ENCODE data around the gene FAM168A.
"Not testable (repeated sequence)": the region's sequence is repeated elsewhere in the genome, so short reads cannot be mapped to it uniquely, and the experiment has no call there.

Gene FAM168A

DNA sequence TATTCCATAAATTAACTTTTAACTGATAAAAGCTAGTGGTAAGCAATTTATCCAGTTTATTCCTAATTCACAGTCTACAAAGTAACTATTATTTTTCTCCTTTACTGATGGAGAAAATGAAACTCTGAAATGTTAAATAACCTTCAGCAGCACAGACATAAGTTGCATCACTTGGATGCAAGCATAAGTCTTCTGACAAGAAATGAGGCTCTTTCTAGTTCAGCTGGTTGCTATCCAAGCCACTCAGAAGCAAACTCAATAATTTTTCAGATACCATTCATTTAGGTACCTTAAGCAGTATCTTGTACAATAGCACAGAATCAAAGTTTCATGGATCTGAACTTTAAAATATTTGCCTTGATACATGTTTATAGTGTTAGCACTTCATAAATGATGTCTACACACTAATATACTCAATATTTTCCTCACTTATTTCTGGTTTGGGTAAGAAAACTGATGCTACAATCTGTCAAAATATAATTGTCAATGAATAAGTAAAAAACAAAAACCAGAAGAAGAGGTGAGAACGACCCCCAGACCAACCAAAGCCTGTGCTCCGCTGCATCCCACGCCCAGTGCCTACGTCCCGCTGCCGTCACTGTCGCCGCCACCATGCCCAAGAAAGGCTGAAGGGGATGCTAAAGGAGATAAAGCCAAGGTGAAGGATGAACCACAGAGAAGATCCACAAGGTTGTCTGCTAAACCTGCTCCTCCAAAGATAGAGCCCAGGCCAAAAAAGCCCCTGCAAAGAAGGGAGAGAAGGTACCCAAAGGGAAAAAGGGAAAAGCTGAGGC, 18.1 kb downstream of the FAM168A start:
- Histone ChIP-seq H3K27me3 (ENCODE audit: insufficient read depth, low read depth, severe bottlenecking) (no peaks in the 10 kb centered on the region), H3K27ac (no peak overlapping the region), H3K9me3 (ENCODE audit: severe bottlenecking) (no peaks in the 10 kb centered on the region), H3K4me3 (ENCODE audit: low read depth, low read length) (no peak overlapping the region), H3K36me3 (peaks cover 26% of the 10 kb centered on the region)
- DNase-seq = no peak
- TF ChIP-seq, protein P1, sequence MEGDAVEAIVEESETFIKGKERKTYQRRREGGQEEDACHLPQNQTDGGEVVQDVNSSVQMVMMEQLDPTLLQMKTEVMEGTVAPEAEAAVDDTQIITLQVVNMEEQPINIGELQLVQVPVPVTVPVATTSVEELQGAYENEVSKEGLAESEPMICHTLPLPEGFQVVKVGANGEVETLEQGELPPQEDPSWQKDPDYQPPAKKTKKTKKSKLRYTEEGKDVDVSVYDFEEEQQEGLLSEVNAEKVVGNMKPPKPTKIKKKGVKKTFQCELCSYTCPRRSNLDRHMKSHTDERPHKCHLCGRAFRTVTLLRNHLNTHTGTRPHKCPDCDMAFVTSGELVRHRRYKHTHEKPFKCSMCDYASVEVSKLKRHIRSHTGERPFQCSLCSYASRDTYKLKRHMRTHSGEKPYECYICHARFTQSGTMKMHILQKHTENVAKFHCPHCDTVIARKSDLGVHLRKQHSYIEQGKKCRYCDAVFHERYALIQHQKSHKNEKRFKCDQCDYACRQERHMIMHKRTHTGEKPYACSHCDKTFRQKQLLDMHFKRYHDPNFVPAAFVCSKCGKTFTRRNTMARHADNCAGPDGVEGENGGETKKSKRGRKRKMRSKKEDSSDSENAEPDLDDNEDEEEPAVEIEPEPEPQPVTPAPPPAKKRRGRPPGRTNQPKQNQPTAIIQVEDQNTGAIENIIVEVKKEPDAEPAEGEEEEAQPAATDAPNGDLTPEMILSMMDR (IDR thresholded peaks at IDR 0.05; ENCODE audit: low read depth, low read length) = no peak

DNA sequence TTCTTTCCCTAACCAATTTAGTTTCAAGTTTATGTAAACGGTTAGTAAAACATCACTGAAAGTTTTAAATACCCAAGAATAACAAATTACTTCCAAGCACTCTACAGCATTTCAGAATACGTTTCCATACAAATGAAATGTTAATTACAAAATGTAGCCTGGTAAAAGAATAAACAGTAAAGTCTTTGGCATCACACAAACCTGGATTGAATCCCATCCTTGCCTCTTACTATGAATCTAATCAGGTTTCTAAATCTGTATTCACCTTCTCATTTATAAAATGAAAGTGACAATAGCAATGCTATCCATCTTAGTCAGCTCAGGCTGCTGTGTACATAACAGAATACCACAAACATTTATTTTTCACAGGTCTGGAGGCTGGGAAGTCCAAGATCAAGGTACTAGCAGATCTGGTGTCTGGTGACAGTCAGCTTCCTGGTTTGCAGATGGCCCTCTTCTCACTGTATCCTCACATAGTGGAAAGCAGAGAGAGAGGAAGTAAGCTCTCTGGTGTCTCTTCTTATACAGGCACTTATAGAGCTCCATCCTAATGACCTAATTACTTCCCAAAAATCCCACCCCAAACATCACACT, 19.2 kb downstream of the FAM168A start:
- no peaks in the 10 kb centered on the region for H3K27me3 ChIP-seq (ENCODE audit: insufficient read depth, low read depth, severe bottlenecking)
- no peak overlapping the region for H3K27ac ChIP-seq
- peaks cover 27% of the 10 kb centered on the region for H3K36me3 ChIP-seq
- DNase-seq = no peak
- no peak overlapping the region for H3K4me3 ChIP-seq (ENCODE audit: low read depth, low read length)
- no peaks in the 10 kb centered on the region for H3K9me3 ChIP-seq (ENCODE audit: severe bottlenecking)
- TF ChIP-seq, protein P1 (IDR thresholded peaks at IDR 0.05; ENCODE audit: low read depth, low read length) = no peak

DNA sequence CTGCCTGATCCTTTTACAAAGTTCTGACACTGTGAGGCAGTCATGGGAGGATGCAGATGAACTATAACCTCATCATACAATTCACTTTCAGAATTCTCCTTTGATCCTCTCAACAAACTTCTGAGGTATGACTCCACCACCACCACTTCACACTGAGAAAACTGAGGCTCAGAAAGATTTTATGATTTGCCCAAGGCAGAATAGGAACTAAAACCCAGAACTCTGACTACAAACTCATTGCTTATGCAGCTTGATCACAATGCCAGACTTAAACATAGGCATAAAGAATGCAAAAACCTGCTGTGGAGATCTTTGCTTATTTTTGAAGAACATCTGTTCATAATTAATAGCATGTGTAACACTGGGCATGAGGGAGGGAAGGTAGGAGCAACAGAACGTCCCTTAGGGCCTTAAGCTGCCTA, 20.4 kb downstream of the FAM168A start:
- no peak overlapping the region for H3K27ac ChIP-seq
- DNase-seq = no peak

DNA sequence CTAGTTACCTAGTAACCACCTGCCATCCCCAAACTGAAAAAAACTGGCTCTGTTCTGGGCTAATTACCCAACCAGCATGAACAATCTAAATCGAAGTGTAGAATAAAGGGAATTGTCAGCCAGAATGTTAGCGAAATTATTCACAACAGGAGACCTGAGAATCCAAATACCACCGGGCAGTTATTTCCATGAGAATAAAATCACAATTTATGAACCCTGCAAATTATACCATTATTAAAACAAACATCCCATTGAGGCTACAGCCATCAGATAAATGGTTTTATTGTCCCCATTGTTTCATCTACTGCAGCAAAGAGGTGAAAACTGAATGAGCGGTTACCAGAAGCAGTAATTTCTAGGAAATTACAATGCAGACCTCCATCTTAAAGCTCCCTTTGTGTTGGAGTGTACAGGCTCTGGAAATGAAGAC, 21.7 kb downstream of the FAM168A start:
- TF ChIP-seq, protein P1 (IDR thresholded peaks at IDR 0.05; ENCODE audit: low read depth, low read length) = no peak
- no peak for DNase-seq
- Histone ChIP-seq H3K9me3 (ENCODE audit: severe bottlenecking) (no peaks in the 10 kb centered on the region), H3K4me3 (ENCODE audit: low read depth, low read length) (no peak overlapping the region), H3K27me3 (ENCODE audit: insufficient read depth, low read depth, severe bottlenecking) (no peaks in the 10 kb centered on the region), H3K36me3 (peaks cover 19% of the 10 kb centered on the region), H3K27ac (no peak overlapping the region)

More for the DNA sequence above, 20.4 kb downstream of the FAM168A start:
- TF ChIP-seq, protein P1 (IDR thresholded peaks at IDR 0.05; ENCODE audit: low read depth, low read length) = no peak
- no peaks in the 10 kb centered on the region for H3K9me3 ChIP-seq (ENCODE audit: severe bottlenecking)
- H3K36me3 ChIP-seq = peaks cover 19% of the 10 kb centered on the region
- no peaks in the 10 kb centered on the region for H3K27me3 ChIP-seq (ENCODE audit: insufficient read depth, low read depth, severe bottlenecking)
- no peak overlapping the region for H3K4me3 ChIP-seq (ENCODE audit: low read depth, low read length)

DNA sequence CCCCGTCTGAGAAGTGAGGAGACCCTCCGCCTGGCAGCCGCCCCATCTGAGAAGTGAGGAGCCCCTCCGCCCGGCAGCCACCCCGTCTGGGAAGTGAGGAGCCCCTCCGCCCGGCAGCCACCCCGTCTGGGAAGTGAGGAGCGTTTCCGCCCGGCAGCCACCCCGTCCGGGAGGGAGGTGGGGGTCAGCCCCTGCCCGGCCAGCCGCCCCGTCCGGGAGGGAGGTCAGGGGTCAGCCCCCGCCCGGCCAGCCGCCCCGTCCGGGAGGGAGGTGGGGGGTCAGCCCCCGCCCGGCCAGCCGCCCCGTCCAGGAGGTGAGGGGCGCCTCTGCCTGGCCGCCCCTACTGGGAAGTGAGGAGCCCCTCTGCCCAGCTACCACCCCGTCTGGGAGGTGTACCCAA, 25.9 kb downstream of the FAM168A start:
- not testable (repeated sequence) for H3K27ac ChIP-seq; H3K27me3 ChIP-seq (ENCODE audit: insufficient read depth, low read depth, severe bottlenecking); H3K9me3 ChIP-seq (ENCODE audit: severe bottlenecking); DNase-seq; H3K4me3 ChIP-seq (ENCODE audit: low read depth, low read length)
- peaks cover 12% of the 10 kb centered on the region for H3K36me3 ChIP-seq

DNA sequence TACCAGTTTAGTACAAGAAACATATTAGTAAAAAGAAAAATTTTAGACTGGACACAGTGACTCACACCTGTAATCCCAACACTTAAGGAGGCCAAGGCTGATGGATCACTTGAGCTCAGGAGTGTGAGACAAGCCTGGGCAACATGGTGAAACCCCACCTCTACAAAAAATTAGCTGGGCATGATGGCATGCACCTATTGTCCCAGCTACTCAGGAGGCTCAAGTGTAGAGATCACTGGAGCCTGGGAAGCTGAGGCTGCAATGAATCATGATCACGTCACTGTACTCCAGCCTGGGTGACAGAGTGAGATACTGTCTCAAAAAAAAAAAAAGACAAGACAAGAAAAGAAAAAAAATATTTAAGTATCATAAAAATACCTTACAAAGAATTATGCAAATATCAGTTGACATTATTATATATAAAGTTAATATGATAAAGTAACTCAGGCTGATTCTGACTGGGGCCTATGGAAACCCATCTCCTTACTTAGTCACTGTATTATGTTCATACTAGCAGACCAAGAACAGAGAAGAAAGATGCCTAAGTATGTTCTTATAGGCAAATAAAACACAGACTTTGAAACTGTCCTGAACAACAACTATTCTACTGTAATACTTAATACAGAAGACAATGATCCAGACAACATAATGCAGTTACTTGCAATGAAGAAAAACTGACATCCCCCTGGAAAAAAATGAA, 27.3 kb downstream of the FAM168A start:
- no peaks in the 10 kb centered on the region for H3K9me3 ChIP-seq (ENCODE audit: severe bottlenecking)
- H3K4me3 ChIP-seq (ENCODE audit: low read depth, low read length) = no peak overlapping the region
- peak; percentile 59 for DNase-seq
- H3K27me3 ChIP-seq (ENCODE audit: insufficient read depth, low read depth, severe bottlenecking) = no peaks in the 10 kb centered on the region
- H3K27ac ChIP-seq = peak overlapping the region; percentile 53
- H3K36me3 ChIP-seq = peaks cover 12% of the 10 kb centered on the region
- TF ChIP-seq, protein P1 (IDR thresholded peaks at IDR 0.05; ENCODE audit: low read depth, low read length) = no peak
